ENCODE data around the gene ARF1. TPM values are rescaled to one million over a fixed set of nuclear protein-coding genes. Genes with fewer than 3 reads are reported as not detected.

Gene ARF1
- total and polyA plus RNA-seq, 2 donors (not counting 1 experiment from before 2014, with no cell fraction given), result 193 to 389 TPM

DNA sequence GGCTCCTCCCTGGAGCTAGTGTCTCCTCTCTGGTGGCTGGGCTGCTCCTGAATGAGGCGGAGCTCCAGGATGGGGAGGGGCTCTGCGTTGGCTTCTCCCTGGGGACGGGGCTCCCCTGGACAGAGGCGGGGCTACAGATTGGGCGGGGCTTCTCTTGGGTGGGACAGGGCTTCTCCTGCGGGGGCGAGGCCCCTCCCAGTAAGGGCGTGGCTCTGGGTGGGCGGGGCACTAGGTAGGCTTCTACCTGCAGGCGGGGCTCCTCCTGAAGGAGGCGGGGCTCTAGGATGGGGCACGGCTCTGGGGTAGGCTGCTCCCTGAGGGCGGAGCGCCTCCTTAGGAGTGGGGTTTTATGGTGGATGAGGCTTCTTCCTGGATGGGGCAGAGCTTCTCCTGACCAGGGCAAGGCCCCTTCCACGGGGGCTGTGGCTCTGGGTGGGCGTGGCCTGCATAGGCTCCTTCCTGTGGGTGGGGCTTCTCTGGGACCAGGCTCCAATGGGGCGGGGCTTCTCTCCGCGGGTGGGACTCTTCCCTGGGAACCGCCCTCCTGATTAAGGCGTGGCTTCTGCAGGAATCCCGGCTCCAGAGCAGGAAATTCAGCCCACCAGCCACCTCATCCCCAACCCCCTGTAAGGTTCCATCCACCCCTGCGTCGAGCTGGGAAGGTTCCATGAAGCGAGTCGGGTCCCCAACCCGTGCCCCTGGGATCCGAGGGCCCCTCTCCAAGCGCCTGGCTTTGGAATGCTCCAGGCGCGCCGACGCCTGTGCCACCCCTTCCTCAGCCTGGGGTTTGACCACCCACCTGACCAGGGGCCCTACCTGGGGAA is 22.7 kb upstream of the ARF1 start:
- no peak overlapping the region for H3K27ac Mint-ChIP-seq
- H3K4me3 ChIP-seq (ENCODE audit: control extremely low read depth in 1 of 5, extremely low read depth in 1 of 5, insufficient read depth in 1 of 5, low read depth in 2 of 5, low read length in 4 of 5), result peak overlapping the region in 4 of 5 experiments; percentile 15 to 51 (median 38)
- H3K9ac ChIP-seq (ENCODE audit: low read length), result peak overlapping the region; percentile 45
- H3K27ac ChIP-seq (ENCODE audit: low read length in 2 of 2), result no peak overlapping the region
- TF ChIP-seq, protein P1, sequence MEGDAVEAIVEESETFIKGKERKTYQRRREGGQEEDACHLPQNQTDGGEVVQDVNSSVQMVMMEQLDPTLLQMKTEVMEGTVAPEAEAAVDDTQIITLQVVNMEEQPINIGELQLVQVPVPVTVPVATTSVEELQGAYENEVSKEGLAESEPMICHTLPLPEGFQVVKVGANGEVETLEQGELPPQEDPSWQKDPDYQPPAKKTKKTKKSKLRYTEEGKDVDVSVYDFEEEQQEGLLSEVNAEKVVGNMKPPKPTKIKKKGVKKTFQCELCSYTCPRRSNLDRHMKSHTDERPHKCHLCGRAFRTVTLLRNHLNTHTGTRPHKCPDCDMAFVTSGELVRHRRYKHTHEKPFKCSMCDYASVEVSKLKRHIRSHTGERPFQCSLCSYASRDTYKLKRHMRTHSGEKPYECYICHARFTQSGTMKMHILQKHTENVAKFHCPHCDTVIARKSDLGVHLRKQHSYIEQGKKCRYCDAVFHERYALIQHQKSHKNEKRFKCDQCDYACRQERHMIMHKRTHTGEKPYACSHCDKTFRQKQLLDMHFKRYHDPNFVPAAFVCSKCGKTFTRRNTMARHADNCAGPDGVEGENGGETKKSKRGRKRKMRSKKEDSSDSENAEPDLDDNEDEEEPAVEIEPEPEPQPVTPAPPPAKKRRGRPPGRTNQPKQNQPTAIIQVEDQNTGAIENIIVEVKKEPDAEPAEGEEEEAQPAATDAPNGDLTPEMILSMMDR (IDR thresholded peaks at IDR 0.05), result no peak
- no peak for TF ChIP-seq EZH2 (IDR thresholded peaks at IDR 0.05; ENCODE audit: borderline replicate concordance, insufficient read depth, low read depth, low read length, poor library complexity, severe bottlenecking)
- no peaks in the 10 kb centered on the region for H3K9me3 Mint-ChIP-seq (ENCODE audit: insufficient read depth)
- H3K4me1 ChIP-seq (ENCODE audit: control insufficient read depth in 2 of 2, insufficient read depth in 2 of 2, low read length in 2 of 2), result peaks cover 23 to 35% of the 10 kb centered on the region in 2 donors
- H3K4me2 ChIP-seq (replicated peaks; ENCODE audit: low read depth, low read length, poor library complexity, severe bottlenecking), result peak overlapping the region; percentile 77
- ATAC-seq (ENCODE audit: low read depth), result peak; percentile 68
- peaks cover 0 to 49% (median 0%) of the 10 kb centered on the region in 3 donors for H3K9me3 ChIP-seq (ENCODE audit: control extremely low read depth in 1 of 3, control insufficient read depth in 2 of 3, insufficient read depth in 1 of 3, low read length in 2 of 3)
- peak overlapping the region; percentile 61 for H3K4me3 Mint-ChIP-seq
- CTCF ChIA-PET, result no interaction called here
- intact Hi-C loops (cut with micrococcal nuclease), result no loop called here
- H3K36me3 ChIP-seq (replicated peaks in 1 of 2; ENCODE audit: control extremely low read depth in 1 of 2, control insufficient read depth in 1 of 2, extremely low read depth in 1 of 2, insufficient read depth in 2 of 2, low read length in 1 of 2), result no peaks in the 10 kb centered on the region
- peaks cover 0 to 71% (median 42%) of the 10 kb centered on the region in 4 experiments for H3K27me3 ChIP-seq (replicated peaks in 1 of 4; ENCODE audit: control extremely low read depth in 1 of 4, control insufficient read depth in 3 of 4, insufficient read depth in 4 of 4, low read length in 3 of 4)
- 11% methylated on average over 32 of the region's 33 CpGs for WGBS (ENCODE audit: insufficient coverage)
- H2AFZ ChIP-seq (ENCODE audit: insufficient read depth, low read depth, low read length, poor library complexity, severe bottlenecking), result peak overlapping the region; percentile 50
- no peaks in the 10 kb centered on the region for H3K79me2 ChIP-seq (ENCODE audit: control insufficient read depth, insufficient read depth, low read length)
- H3K4me1 Mint-ChIP-seq, result peaks cover 10% of the 10 kb centered on the region
- POLR2A ChIA-PET, result interaction anchor here (0.7 kb wide), 1 partner anchor 55 kb away, joined by 6 read pairs; no protein-coding TSS in a partner anchor
- peak; percentile 68 for DNase-seq
- H4K20me1 ChIP-seq (ENCODE audit: control insufficient read depth, insufficient read depth, low read length, poor library complexity, severe bottlenecking), result no peaks in the 10 kb centered on the region
- H3K27me3 Mint-ChIP-seq, result peaks cover 21% of the 10 kb centered on the region

All from B cell (primary cell).